ENCODE data around the gene CACNB1.

DNA sequence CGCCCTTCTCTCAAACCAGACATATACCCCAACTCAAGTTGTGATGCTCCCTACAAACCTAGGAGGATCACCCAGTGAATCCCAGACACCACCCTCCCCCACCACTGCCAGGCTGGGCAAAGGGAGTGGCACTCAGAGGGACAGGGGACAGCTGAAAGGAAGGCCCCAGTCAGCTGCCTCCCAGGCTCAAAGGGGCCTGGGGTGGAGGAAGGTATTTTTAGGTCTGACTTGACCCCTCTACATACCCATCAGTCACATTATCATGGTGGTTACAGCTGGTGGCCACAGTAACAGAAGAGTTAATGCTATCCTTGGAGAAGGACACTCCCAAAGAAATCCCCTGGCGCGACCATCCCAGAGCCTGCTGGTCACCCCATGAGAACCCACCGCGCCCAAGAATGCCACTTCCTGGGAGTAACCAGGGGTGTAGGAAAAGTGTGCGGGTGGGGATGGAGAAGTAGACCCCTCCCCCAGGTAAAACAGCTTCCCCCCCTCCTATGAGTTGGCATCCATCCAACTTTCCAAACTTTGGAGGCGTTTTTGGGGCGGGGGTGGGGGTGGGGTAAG lies 1.1 kb downstream of the CACNB1 start:
- no peak for TF ChIP-seq EZH2phosphoT487 (IDR thresholded peaks at IDR 0.05; ENCODE audit: low read depth, severe bottlenecking, unreplicated experiment)
- TF ChIP-seq, protein P1, sequence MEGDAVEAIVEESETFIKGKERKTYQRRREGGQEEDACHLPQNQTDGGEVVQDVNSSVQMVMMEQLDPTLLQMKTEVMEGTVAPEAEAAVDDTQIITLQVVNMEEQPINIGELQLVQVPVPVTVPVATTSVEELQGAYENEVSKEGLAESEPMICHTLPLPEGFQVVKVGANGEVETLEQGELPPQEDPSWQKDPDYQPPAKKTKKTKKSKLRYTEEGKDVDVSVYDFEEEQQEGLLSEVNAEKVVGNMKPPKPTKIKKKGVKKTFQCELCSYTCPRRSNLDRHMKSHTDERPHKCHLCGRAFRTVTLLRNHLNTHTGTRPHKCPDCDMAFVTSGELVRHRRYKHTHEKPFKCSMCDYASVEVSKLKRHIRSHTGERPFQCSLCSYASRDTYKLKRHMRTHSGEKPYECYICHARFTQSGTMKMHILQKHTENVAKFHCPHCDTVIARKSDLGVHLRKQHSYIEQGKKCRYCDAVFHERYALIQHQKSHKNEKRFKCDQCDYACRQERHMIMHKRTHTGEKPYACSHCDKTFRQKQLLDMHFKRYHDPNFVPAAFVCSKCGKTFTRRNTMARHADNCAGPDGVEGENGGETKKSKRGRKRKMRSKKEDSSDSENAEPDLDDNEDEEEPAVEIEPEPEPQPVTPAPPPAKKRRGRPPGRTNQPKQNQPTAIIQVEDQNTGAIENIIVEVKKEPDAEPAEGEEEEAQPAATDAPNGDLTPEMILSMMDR (IDR thresholded peaks at IDR 0.05; ENCODE audit: poor library complexity) = no peak
- TF ChIP-seq EZH2 (IDR thresholded peaks at IDR 0.05; ENCODE audit: borderline replicate concordance) = no peak

Measured in hepatocyte (in vitro differentiated cells).